Activated CD4-positive, alpha-beta T cell treated with anti-CD3 and anti-CD28 coated beads, Interleukin-2, amount 50 U/mL, for 16 hours (primary cell): ENCODE data around the gene AFM.

ENCODE experiments used
- DNase-seq: peaks from one replicate; pipeline ENCODE4 v3.0.0-alpha.2; 2020

The AFM gene

GRCh38 chr4:73451981-73452747, 29.4 kb upstream of the AFM start:
- DNase-seq, result no peak

- no peak for DNase-seq
These were observed 28.4 kb upstream of the AFM start for GRCh38 chr4:73452953-73453700.

GRCh38 chr4:73453701-73454005, 27.9 kb upstream of the AFM start:
- no peak for DNase-seq

GRCh38 chr4:73454920-73455319, 26.6 kb upstream of the AFM start:
- no peak for DNase-seq

- no peak for DNase-seq
These were observed 25.1 kb upstream of the AFM start for GRCh38 chr4:73456177-73457022.

- DNase-seq, result no peak
These were observed 23.1 kb upstream of the AFM start for GRCh38 chr4:73458184-73459047.

- no peak for DNase-seq
These were observed 22.5 kb upstream of the AFM start for GRCh38 chr4:73459048-73459421.

GRCh38 chr4:73460913-73461522, 20.5 kb upstream of the AFM start:
- DNase-seq, result no peak

GRCh38 chr4:73468170-73468569, 13.4 kb upstream of the AFM start:
- DNase-seq, result no peak

- DNase-seq, result no peak
These were observed 10.8 kb upstream of the AFM start for GRCh38 chr4:73470728-73471127.

GRCh38 chr4:73477176-73477575, 4.4 kb upstream of the AFM start:
- no peak for DNase-seq

- no peak for DNase-seq
These were observed 2.2 kb upstream of the AFM start for GRCh38 chr4:73479323-73479722.

GRCh38 chr4:73485085-73485484, 3.5 kb downstream of the AFM start:
- no peak for DNase-seq

GRCh38 chr4:73485596-73485995, 4.1 kb downstream of the AFM start:
- DNase-seq, result no peak

- DNase-seq, result no peak
These were observed 5.0 kb downstream of the AFM start for GRCh38 chr4:73486497-73486896.

GRCh38 chr4:73487233-73487632, 5.7 kb downstream of the AFM start:
- DNase-seq, result no peak

GRCh38 chr4:73499996-73500765, 18.6 kb downstream of the AFM start:
- no peak for DNase-seq

GRCh38 chr4:73501664-73502265, 20.2 kb downstream of the AFM start:
- no peak for DNase-seq

- DNase-seq, result no peak
These were observed 24.0 kb downstream of the AFM start for GRCh38 chr4:73505567-73505966.

GRCh38 chr4:73507541-73507940, 26.0 kb downstream of the AFM start:
- DNase-seq, result no peak

GRCh38 chr4:73508651-73509050, 27.1 kb downstream of the AFM start:
- no peak for DNase-seq
